ENCODE measurements around the gene KCTD1. TPM values are rescaled to one million over a fixed set of nuclear protein-coding genes. Genes with fewer than 3 reads are reported as not detected.

The KCTD1 gene
- total RNA-seq, 1 experiment from 2014 or later: 13.8 TPM

- no peak for DNase-seq (ENCODE audit: low spot score)
Measured at GRCh38 chr18:26425148-26425531, 123.2 kb downstream of the KCTD1 start.

- no peak for DNase-seq (ENCODE audit: low spot score)
Measured at GRCh38 chr18:26424428-26425147, 123.8 kb downstream of the KCTD1 start.

GRCh38 chr18:26422472-26423162, 125.7 kb downstream of the KCTD1 start:
- no peak for DNase-seq (ENCODE audit: low spot score)

GRCh38 chr18:26421931-26422330, 126.4 kb downstream of the KCTD1 start:
- DNase-seq (ENCODE audit: low spot score): no peak

GRCh38 chr18:26421503-26421902, 126.8 kb downstream of the KCTD1 start:
- no peak for DNase-seq (ENCODE audit: low spot score)

GRCh38 chr18:26419746-26420145, 128.6 kb downstream of the KCTD1 start:
- DNase-seq (ENCODE audit: low spot score): no peak

GRCh38 chr18:26418225-26418624, 130.1 kb downstream of the KCTD1 start:
- DNase-seq (ENCODE audit: low spot score): no peak

- DNase-seq (ENCODE audit: low spot score): no peak
Measured at GRCh38 chr18:26417190-26417589, 131.2 kb downstream of the KCTD1 start.

- no peak for DNase-seq (ENCODE audit: low spot score)
Measured at GRCh38 chr18:26416652-26417150, 131.7 kb downstream of the KCTD1 start.

- no peak for DNase-seq (ENCODE audit: low spot score)
Measured at GRCh38 chr18:26415631-26416030, 132.7 kb downstream of the KCTD1 start.

GRCh38 chr18:26414901-26415440, 133.4 kb downstream of the KCTD1 start:
- DNase-seq (ENCODE audit: low spot score): no peak

- DNase-seq (ENCODE audit: low spot score): no peak
Measured at GRCh38 chr18:26409091-26409490, 139.3 kb downstream of the KCTD1 start.

GRCh38 chr18:26407736-26408601, 140.4 kb downstream of the KCTD1 start:
- no peak for DNase-seq (ENCODE audit: low spot score)

GRCh38 chr18:26406854-26407517, 141.4 kb downstream of the KCTD1 start:
- DNase-seq (ENCODE audit: low spot score): no peak

GRCh38 chr18:26406324-26406723, 142.0 kb downstream of the KCTD1 start:
- no peak for DNase-seq (ENCODE audit: low spot score)

GRCh38 chr18:26405190-26405801, 143.1 kb downstream of the KCTD1 start:
- peak; percentile 23 for DNase-seq (ENCODE audit: low spot score)
